Ureter (tissue), 1 donor: ENCODE measurements around the gene USP32. TPM values are rescaled to one million over a fixed set of nuclear protein-coding genes. Genes with fewer than 3 reads are reported as not detected.
"Not testable (repeated sequence)": the region's sequence is repeated elsewhere in the genome, so short reads cannot be mapped to it uniquely, and the experiment has no call there.

ENCODE experiments used
- DNase-seq: peaks from one replicate; pipeline ENCODE4 v3.0.0-alpha.2; 2020; ENCODE audit warnings: low spot score
- total RNA-seq: library from RNA; stranded (reverse); gene quantifications from one replicate; pipeline ENCODE4 v1.2.4, GENCODE V29; 2023
- donor health status: DM: yes; HTN: yes; CAD: no.

Gene USP32
- total RNA-seq, 1 donor from 2014 or later = 38.8 TPM

GRCh38 chr17:60231691-60232090, 160.2 kb downstream of the USP32 start:
- DNase-seq = no peak

GRCh38 chr17:60231234-60231633, 160.7 kb downstream of the USP32 start:
- no peak for DNase-seq

GRCh38 chr17:60230358-60230757, 161.6 kb downstream of the USP32 start:
- no peak for DNase-seq

GRCh38 chr17:60229188-60229802, 162.6 kb downstream of the USP32 start:
- no peak for DNase-seq

- not testable (repeated sequence) for DNase-seq
Observed at GRCh38 chr17:60227276-60227675, 164.7 kb downstream of the USP32 start.

GRCh38 chr17:60224064-60224463, 167.9 kb downstream of the USP32 start:
- DNase-seq = no peak

GRCh38 chr17:60223456-60223855, 168.5 kb downstream of the USP32 start:
- DNase-seq = no peak

- DNase-seq = not testable (repeated sequence)
Observed at GRCh38 chr17:60218774-60219173, 173.2 kb downstream of the USP32 start.

GRCh38 chr17:60215895-60216294, 176.0 kb downstream of the USP32 start:
- DNase-seq = not testable (repeated sequence)

GRCh38 chr17:60211282-60211681, 180.7 kb downstream of the USP32 start:
- DNase-seq = not testable (repeated sequence)

- DNase-seq = not testable (repeated sequence)
Observed at GRCh38 chr17:60208302-60208701, 183.6 kb downstream of the USP32 start.

- not testable (repeated sequence) for DNase-seq
Observed at GRCh38 chr17:60205782-60206181, 186.2 kb downstream of the USP32 start.

- not testable (repeated sequence) for DNase-seq
Observed at GRCh38 chr17:60198630-60199029, 193.3 kb downstream of the USP32 start.

GRCh38 chr17:60194141-60194540, 197.8 kb downstream of the USP32 start:
- not testable (repeated sequence) for DNase-seq

GRCh38 chr17:60193482-60193881, 198.5 kb downstream of the USP32 start:
- no peak for DNase-seq

- not testable (repeated sequence) for DNase-seq
Observed at GRCh38 chr17:60193032-60193431, 198.9 kb downstream of the USP32 start.

- not testable (repeated sequence) for DNase-seq
Observed at GRCh38 chr17:60190032-60190431, 201.9 kb downstream of the USP32 start.

- DNase-seq = no peak
Observed at GRCh38 chr17:60188759-60189158, 203.2 kb downstream of the USP32 start.

GRCh38 chr17:60186846-60187745, 204.8 kb downstream of the USP32 start:
- not testable (repeated sequence) for DNase-seq

- not testable (repeated sequence) for DNase-seq
Observed at GRCh38 chr17:60186372-60186771, 205.6 kb downstream of the USP32 start.

- DNase-seq = not testable (repeated sequence)
Observed at GRCh38 chr17:60180380-60180779, 211.6 kb downstream of the USP32 start.

GRCh38 chr17:60178180-60178579, 213.8 kb downstream of the USP32 start:
- DNase-seq = not testable (repeated sequence)

- DNase-seq = not testable (repeated sequence)
Observed at GRCh38 chr17:60176763-60177162, 215.2 kb downstream of the USP32 start.
